BE2C (cell line): ENCODE results near the gene AKR1D1.

ENCODE experiments used
- DNase-seq: peaks from one replicate; pipeline ENCODE4 v3.0.0-alpha.2; 2020
- H3K27me3 ChIP-seq: fragments of 250-450 bp; sonication (Bioruptor Pico); 2 replicates; pipeline ENCODE4 v1.5.1; 2020; ENCODE audit warnings: mild to moderate bottlenecking
- H3K36me3 ChIP-seq: fragments of 250-450 bp; sonication (Bioruptor Pico); 2 replicates; pipeline ENCODE4 v1.5.1; 2020; ENCODE audit warnings: mild to moderate bottlenecking
- H3K4me1 ChIP-seq: fragments of 250-450 bp; sonication (Bioruptor Pico); 2 replicates; pipeline ENCODE4 v1.5.1; 2020
- H3K4me3 ChIP-seq: 2 replicates; pipeline ENCODE4 v1.5.1; 2011; ENCODE audit warnings: low read depth, low read length
- H3K9me3 ChIP-seq: fragments of 250-450 bp; sonication (Bioruptor Pico); 2 replicates; pipeline ENCODE4 v1.5.1; 2020
- CTCF ChIP-seq: IDR thresholded peaks from 2 replicates; pipeline ENCODE4 v1.5.1; 2012; ENCODE audit warnings: mild to moderate bottlenecking, low read depth, low read length

The AKR1D1 gene

GRCh38 chr7:138151731-138152577, 75.7 kb downstream of the AKR1D1 start:
- H3K36me3 ChIP-seq: no peaks in the 10 kb centered on the region
- H3K4me3 ChIP-seq: no peak overlapping the region
- no peaks in the 10 kb centered on the region for H3K27me3 ChIP-seq
- no peaks in the 10 kb centered on the region; the same call in 1 of the 2 replicates for H3K9me3 ChIP-seq
- no peak for TF ChIP-seq CTCF
- no peak for DNase-seq
- H3K4me1 ChIP-seq: no peaks in the 10 kb centered on the region

DNA sequence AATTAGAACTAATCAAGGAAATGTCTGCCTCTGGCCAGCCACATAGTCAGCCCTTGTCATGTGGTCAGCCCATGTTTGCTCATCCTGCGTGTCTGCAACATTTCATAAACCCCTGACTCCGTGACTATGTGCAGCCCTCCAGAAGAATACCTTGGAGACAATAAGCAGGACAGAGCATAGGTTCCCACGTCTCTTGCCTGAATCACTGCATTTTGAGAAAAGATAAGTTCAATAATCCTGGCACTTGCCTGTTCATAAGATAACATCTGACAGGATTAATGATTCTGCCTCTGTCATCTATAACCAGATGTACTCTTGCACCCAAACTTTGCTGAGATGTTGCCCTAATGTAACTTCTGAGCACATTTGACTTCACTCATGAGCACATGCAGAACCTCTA, 78.4 kb downstream of the AKR1D1 start:
- Histone ChIP-seq H3K9me3 (no peaks in the 10 kb centered on the region), H3K27me3 (no peaks in the 10 kb centered on the region), H3K4me3 (no peak overlapping the region), H3K36me3 (no peaks in the 10 kb centered on the region), H3K4me1 (no peaks in the 10 kb centered on the region)
- no peak for TF ChIP-seq CTCF
- peak; percentile 65 for DNase-seq

- no peak for DNase-seq
- Histone ChIP-seq H3K9me3 (no peaks in the 10 kb centered on the region), H3K36me3 (no peaks in the 10 kb centered on the region), H3K4me3 (no peak overlapping the region), H3K27me3 (no peaks in the 10 kb centered on the region), H3K4me1 (peaks cover 9% of the 10 kb centered on the region)
- TF ChIP-seq CTCF: no peak
Measured at GRCh38 chr7:138157702-138158101, 81.4 kb downstream of the AKR1D1 start.

GRCh38 chr7:138158739-138159528, 82.7 kb downstream of the AKR1D1 start:
- Histone ChIP-seq H3K27me3 (no peaks in the 10 kb centered on the region), H3K36me3 (no peaks in the 10 kb centered on the region), H3K4me3 (no peak overlapping the region), H3K4me1 (peaks cover 9% of the 10 kb centered on the region), H3K9me3 (no peaks in the 10 kb centered on the region)
- TF ChIP-seq CTCF: no peak
- no peak for DNase-seq

DNA sequence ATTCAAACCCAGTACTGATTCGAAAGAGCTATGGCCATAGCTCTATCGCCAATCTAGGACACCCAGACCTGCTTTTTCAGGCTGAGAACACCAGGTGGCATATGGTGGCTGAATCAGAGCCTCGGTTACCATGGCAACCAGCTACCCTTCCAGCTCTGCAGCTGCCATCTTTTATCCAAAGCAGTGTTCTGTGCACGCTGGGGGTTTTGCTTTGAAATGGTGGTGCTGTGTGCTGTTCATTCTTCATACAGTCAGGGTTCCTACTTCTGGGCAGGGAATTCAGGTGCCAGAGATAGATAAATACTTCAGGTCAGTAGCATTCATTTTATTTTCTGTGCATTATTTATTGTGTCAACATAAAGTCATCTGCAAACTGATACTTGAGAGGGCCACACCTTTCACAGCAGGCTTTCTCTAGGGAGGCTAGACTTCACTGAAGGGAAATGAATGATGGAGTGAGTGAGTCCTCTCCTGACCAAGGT, 85.4 kb downstream of the AKR1D1 start:
- H3K27me3 ChIP-seq: no peaks in the 10 kb centered on the region
- H3K4me3 ChIP-seq: peak overlapping the region; percentile 2
- peaks cover 9% of the 10 kb centered on the region for H3K4me1 ChIP-seq
- H3K9me3 ChIP-seq: peaks cover 2% of the 10 kb centered on the region; the same call in 1 of the 2 replicates
- DNase-seq: peak; percentile 94
- no peaks in the 10 kb centered on the region for H3K36me3 ChIP-seq
- TF ChIP-seq CTCF: peak; percentile 93
